SK-N-MC (cell line): ENCODE measurements around the gene STOM.

Experiments
- DNase-seq: peaks from one replicate; pipeline ENCODE4 v3.0.0-alpha.2; 2011; ENCODE audit warnings: low read depth, low spot score
- H3K27ac ChIP-seq: fragments of 200-600 bp; sonication (generic); 2 replicates; pipeline ENCODE4 v1.5.1; 2016; ENCODE audit warnings: mixed run types
- H3K36me3 ChIP-seq: fragments of 200-600 bp; sonication (generic); 2 replicates; pipeline ENCODE4 v1.6.1; 2017; ENCODE audit warnings: antibody characterized with exemption, low read length, mixed read lengths; ENCODE audit not compliant: insufficient read depth
- H3K4me3 ChIP-seq: fragments of 200-600 bp; sonication (generic); 2 replicates; pipeline ENCODE4 v1.5.1; 2016
- H3K9ac ChIP-seq: fragments of 200-600 bp; sonication (generic); 2 replicates; pipeline ENCODE4 v1.8.0; 2017; ENCODE audit warnings: mixed run types, mixed read lengths; ENCODE audit not compliant: insufficient read length
- H3K9me3 ChIP-seq: fragments of 200-600 bp; sonication (generic); 2 replicates; pipeline ENCODE4 v1.6.1; 2017; ENCODE audit warnings: low read depth, mild to moderate bottlenecking, antibody characterized with exemption, low read length, moderate library complexity, mixed read lengths
- EZH2 ChIP-seq: fragments of 200-600 bp; sonication (generic); IDR thresholded peaks from one replicate; pipeline ENCODE4 v1.6.1; 2017; ENCODE audit warnings: antibody characterized with exemption
- FOXP2 ChIP-seq: optimal IDR thresholded peaks from 2 replicates; pipeline ENCODE3; 2011; ENCODE audit warnings: mild to moderate bottlenecking, moderate library complexity; ENCODE audit not compliant: insufficient read depth; ENCODE audit errors: extremely low read length, control extremely low read depth
- POLR2AphosphoS5 ChIP-seq: IDR thresholded peaks from 2 replicates; pipeline ENCODE4 v1.6.1; 2012; ENCODE audit warnings: mild to moderate bottlenecking, low read depth, low read length, borderline replicate concordance

Gene STOM

DNA sequence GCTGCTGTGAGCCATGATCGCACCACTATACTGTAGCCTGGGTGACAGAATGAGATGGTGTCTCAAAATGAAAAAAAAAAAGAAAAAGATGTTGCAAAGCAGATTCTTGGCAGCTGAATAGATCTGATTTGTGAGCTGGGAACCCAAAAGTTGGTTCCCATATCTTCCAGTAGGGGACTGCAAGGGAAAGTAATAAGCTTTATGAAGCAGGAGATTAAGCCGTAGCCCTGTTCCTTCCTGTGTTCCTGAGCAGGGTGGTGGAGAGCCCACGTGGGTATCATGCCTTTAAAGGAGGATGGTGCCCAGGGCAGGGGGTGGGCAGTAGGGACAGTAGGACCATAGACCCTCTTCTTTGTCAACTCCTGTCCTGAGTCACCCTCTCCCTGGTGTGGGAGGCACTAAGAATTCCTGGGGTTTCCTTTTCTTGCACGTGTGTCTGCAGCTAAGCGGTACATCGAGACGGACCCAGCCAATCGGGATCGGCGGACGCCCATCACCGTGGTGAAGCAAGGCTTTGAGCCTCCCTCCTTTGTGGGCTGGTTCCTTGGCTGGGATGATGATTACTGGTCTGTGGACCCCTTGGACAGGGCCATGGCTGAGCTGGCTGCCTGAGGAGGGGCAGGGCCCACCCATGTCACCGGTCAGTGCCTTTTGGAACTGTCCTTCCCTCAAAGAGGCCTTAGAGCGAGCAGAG is 37.9 kb downstream of the STOM start:
- Histone ChIP-seq H3K4me3 (no peak overlapping the region), H3K9me3 (no peaks in the 10 kb centered on the region), H3K27ac (no peak overlapping the region), H3K9ac (no peak overlapping the region), H3K36me3 (no peaks in the 10 kb centered on the region)
- no peak for TF ChIP-seq POLR2AphosphoS5
- no peak for TF ChIP-seq EZH2
- no peak for TF ChIP-seq FOXP2
- DNase-seq = no peak

DNA sequence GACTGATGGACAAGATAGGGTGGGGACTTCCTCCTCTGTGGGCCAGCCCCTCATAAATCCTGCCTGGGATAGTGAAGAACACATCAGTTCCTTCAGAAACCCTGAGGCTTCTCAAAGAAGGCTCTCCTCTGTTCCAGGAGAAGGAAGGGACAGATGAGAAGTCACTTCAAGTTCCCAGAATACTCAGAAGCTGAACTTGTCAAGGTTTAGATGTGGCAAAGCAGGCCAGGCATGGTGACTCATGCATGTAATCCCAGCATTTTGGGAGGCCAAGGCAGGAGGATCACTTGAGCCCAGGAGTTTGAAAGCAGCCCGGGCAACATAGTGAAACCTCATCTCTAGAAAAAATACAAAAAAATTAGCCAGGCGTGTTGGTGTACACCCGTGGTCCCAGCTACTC is 38.5 kb downstream of the STOM start:
- Histone ChIP-seq H3K4me3 (no peak overlapping the region), H3K36me3 (no peaks in the 10 kb centered on the region), H3K27ac (no peak overlapping the region), H3K9ac (no peak overlapping the region), H3K9me3 (no peaks in the 10 kb centered on the region)
- TF ChIP-seq FOXP2 (no peak), POLR2AphosphoS5 (no peak), EZH2 (no peak)
- no peak for DNase-seq

DNA sequence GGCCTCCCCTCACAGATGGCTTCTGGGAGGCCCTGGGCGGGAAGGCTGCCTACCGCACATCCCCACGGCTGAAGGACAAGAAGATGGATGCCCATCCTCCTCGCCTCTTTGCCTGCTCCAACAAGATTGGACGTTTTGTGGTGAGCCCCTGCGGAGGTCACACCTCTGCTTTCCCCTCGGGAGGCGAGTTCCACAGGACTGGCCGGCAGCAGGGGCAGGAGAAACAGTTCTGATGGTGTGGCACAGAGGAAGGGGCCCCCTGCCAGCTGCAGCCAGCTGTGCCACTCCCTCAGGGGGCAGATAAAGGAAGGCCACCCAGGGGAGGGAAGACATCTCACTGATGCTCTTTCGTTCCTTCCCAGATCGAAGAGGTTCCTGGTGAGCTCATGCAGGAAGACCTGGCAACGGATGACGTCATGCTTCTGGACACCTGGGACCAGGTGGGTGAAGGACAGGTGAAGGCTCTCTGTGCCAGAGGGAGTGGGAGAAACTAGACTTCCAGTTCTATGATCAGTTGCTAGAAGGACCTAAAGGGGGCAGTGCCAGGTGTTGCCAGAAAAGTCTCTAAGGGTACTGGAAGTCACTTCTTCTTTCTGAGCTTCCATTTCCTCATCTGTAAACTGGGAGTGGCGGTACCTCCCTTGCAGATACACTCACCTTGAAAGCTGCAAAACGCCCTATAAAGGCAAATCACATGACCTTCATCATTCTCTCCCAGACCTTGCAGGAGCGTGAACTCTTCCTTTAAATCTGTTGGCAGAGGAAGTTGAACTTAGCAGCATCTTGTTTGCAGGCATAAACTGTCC is 41.0 kb downstream of the STOM start:
- Histone ChIP-seq H3K4me3 (no peak overlapping the region), H3K9me3 (no peaks in the 10 kb centered on the region), H3K36me3 (no peaks in the 10 kb centered on the region), H3K27ac (no peak overlapping the region), H3K9ac (no peak overlapping the region)
- TF ChIP-seq FOXP2 (no peak), POLR2AphosphoS5 (no peak), EZH2 (no peak)
- DNase-seq = no peak

DNA sequence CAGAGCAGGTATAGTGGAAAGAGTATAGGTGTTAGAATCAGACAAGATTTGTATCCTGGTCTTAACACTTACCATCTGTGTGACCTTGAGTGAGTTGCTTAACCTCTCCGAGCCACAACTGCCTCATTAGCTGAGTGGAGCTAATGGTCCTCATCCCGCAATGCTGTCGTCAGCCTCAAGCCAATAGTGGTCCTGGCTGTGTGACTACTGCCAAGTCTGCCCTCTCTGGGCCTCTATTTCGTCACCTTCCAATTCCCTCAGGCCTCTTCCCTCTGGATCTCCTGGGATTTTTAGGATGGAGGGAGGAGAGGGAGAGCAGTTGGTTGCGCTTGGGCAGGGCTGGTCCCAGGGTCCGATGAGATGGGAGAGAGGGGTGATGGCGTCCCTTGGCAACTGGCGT is 41.6 kb downstream of the STOM start:
- DNase-seq = no peak
- H3K4me3 ChIP-seq = no peak overlapping the region
- H3K36me3 ChIP-seq = no peaks in the 10 kb centered on the region
- TF ChIP-seq EZH2 (no peak), POLR2AphosphoS5 (no peak), FOXP2 (no peak)
- H3K9me3 ChIP-seq = no peaks in the 10 kb centered on the region
- no peak overlapping the region for H3K9ac ChIP-seq
- no peak overlapping the region for H3K27ac ChIP-seq

DNA sequence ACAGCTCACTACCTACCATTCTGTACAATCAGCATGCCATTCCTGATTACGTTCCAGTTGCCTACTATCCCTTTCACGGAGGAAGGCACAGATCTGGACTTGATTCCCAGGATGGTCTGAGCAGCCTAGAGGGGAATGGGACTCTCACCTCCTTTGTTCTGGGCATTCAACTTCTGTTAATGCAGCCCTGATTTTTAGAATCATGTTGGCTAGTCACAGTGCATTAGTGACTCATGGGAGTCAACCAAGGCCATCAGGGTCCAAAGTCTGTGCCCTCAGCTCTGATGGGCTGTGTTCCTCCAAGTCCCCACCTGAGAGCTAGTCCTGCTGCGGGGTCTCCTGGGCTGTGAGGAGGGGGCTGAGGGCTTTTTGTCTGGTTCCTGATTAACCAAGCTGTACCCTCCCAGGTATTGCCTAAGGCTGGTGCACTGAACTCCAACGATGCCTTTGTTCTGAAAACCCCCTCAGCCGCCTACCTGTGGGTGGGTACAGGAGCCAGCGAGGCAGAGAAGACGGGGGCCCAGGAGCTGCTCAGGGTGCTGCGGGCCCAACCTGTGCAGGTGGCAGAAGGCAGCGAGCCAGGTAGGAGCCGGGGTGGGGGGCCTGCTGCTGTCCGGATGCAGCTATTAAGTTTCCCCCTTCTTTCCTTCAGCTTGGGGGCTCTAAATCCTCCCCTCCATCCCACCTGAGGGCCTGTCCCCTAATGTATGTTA is 43.0 kb downstream of the STOM start:
- Histone ChIP-seq H3K9ac (no peak overlapping the region), H3K4me3 (no peak overlapping the region), H3K27ac (no peak overlapping the region), H3K36me3 (no peaks in the 10 kb centered on the region), H3K9me3 (no peaks in the 10 kb centered on the region)
- no peak for DNase-seq
- TF ChIP-seq FOXP2 (no peak), POLR2AphosphoS5 (no peak), EZH2 (no peak)

DNA sequence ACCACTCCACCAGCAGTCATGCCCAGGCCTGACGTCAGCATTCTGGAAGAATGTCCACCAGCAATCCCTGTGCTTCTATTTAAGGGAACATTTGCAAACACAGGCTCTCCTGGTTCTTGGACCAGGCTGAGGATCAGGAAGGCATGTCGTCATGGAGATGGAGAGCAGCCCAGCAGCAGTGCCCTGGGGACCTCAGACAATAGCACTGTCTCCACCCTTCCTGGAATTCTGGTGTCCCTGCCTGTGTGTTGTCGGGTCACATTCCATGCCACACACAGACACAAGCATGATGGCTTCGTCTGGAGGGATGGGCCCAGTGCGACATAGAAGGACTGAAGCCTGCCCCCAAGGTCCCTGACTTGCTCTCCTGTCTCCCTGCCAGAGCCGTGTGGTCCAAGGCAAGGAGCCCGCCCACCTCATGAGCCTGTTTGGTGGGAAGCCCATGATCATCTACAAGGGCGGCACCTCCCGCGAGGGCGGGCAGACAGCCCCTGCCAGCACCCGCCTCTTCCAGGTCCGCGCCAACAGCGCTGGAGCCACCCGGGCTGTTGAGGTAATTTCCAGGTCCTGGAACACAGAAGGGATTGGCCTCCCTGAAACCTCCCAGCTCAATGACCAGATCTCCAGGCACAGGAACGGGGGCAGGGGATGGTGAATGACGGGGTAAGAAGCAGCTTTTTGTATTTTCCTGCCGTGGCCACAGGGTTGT is 43.8 kb downstream of the STOM start:
- no peak for TF ChIP-seq EZH2
- no peak for TF ChIP-seq POLR2AphosphoS5
- no peak for TF ChIP-seq FOXP2
- Histone ChIP-seq H3K9ac (no peak overlapping the region), H3K9me3 (no peaks in the 10 kb centered on the region), H3K27ac (no peak overlapping the region), H3K4me3 (no peak overlapping the region), H3K36me3 (no peaks in the 10 kb centered on the region)
- no peak for DNase-seq

DNA sequence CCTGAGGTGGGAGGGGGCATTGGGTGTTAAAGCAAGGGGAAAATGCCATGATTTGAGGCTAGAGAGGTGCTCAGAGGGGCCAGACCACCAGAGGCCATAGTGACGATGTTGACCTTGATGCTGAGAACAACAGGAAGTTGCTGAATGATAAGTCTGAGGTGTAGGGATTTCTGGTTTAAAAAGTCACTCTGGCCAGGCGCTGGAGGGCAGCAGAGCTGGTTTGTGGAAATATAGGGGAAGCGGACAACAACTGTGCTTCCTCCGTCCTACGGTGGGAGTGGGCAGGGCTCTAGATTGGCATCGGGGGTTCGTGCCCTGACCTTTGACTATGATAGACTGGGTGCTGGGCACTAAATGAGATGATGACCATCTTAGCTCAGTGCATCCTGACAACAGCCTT is 44.7 kb downstream of the STOM start:
- Histone ChIP-seq H3K27ac (no peak overlapping the region), H3K9ac (no peak overlapping the region), H3K4me3 (no peak overlapping the region), H3K9me3 (no peaks in the 10 kb centered on the region), H3K36me3 (no peaks in the 10 kb centered on the region)
- DNase-seq = no peak
- no peak for TF ChIP-seq FOXP2
- TF ChIP-seq EZH2 = no peak
- TF ChIP-seq POLR2AphosphoS5 = no peak

DNA sequence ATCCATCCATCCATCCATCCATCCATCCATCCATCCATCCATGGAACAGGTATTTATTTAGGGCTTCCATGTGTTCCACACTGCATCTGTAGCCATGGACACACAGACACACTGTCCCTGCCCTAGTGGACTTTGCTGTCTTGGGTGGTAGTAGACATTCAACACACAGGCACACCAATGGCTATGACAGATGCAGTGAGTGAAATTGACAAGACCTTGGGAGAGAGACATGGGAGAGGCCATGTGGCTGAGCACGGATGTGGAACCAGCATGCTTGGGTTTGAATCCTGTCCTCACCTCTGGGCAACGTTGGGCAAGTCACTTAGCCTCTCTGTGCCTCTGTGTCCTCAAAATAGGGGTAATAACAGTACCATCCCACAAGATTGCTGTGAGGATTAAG is 45.3 kb downstream of the STOM start:
- TF ChIP-seq POLR2AphosphoS5 (no peak), EZH2 (no peak)
- no peak overlapping the region for H3K9ac ChIP-seq
- no peaks in the 10 kb centered on the region for H3K9me3 ChIP-seq
- H3K27ac ChIP-seq = no peak overlapping the region
- no peaks in the 10 kb centered on the region for H3K36me3 ChIP-seq
- H3K4me3 ChIP-seq = no peak overlapping the region
- DNase-seq = no peak
